HG02571 (cell line): ENCODE results near the gene RPP25L.

Source experiments
- ATAC-seq: cut with Tn5 transposase; IDR thresholded peaks from one replicate; pipeline ENCODE4 v1.9.1; 2021; ENCODE audit warnings: mild to moderate bottlenecking, moderate library complexity; ENCODE audit not compliant: unreplicated experiment

The RPP25L gene

GRCh38 chr9:34570376-34570775 is 41.5 kb downstream of the RPP25L start:
- ATAC-seq = no peak

- ATAC-seq = no peak
Measured at GRCh38 chr9:34568774-34569173, 43.1 kb downstream of the RPP25L start.

GRCh38 chr9:34568133-34568532 is 43.8 kb downstream of the RPP25L start:
- ATAC-seq = no peak

- no peak for ATAC-seq
Measured at GRCh38 chr9:34566972-34567371, 44.9 kb downstream of the RPP25L start.

GRCh38 chr9:34566322-34566721 is 45.6 kb downstream of the RPP25L start:
- ATAC-seq = no peak

- no peak for ATAC-seq
Measured at GRCh38 chr9:34565856-34566255, 46.0 kb downstream of the RPP25L start.

GRCh38 chr9:34564617-34565016 is 47.3 kb downstream of the RPP25L start:
- no peak for ATAC-seq

- ATAC-seq = no peak
Measured at GRCh38 chr9:34563262-34563661, 48.6 kb downstream of the RPP25L start.

- ATAC-seq = no peak
Measured at GRCh38 chr9:34562135-34562745, 49.7 kb downstream of the RPP25L start.

GRCh38 chr9:34560599-34561214 is 51.2 kb downstream of the RPP25L start:
- no peak for ATAC-seq
